Stimulated activated effector memory CD8-positive, alpha-beta T cell treated with anti-CD3 and anti-CD28 coated beads, Interleukin-12 subunit alpha, Interleukin-12 subunit beta, amount 100 ng/mL, for 72 hours (primary cell): ENCODE results near the gene KCNH8.

Experiments
- ATAC-seq: fragments of 150-1000 bp; cut with Tn5 transposase; 2 replicates; pipeline ENCODE4 v1.10.0; 2021
- DNase-seq, 2 donors: peaks; one replicate each; pipeline ENCODE4 v3.0.0; 2021 to 2022; ENCODE audit warnings: low spot score in 2 of 2
- H3K27ac Mint-ChIP-seq: one replicate; pipeline ENCODE4 v1.8.0; 2022; ENCODE audit warnings: mild to moderate bottlenecking, mixed read lengths
- H3K36me3 Mint-ChIP-seq: one replicate; pipeline ENCODE4 v1.8.0; 2022; ENCODE audit warnings: mild to moderate bottlenecking, mixed read lengths
- H3K4me1 Mint-ChIP-seq: one replicate; pipeline ENCODE4 v1.8.0; 2022; ENCODE audit warnings: mixed read lengths
- H3K4me3 Mint-ChIP-seq: one replicate; pipeline ENCODE4 v1.8.0; 2022; ENCODE audit warnings: mild to moderate bottlenecking, mixed read lengths
- H3K9me3 Mint-ChIP-seq: one replicate; pipeline ENCODE4 v1.8.0; 2022; ENCODE audit warnings: mixed read lengths

KCNH8 gene

DNA sequence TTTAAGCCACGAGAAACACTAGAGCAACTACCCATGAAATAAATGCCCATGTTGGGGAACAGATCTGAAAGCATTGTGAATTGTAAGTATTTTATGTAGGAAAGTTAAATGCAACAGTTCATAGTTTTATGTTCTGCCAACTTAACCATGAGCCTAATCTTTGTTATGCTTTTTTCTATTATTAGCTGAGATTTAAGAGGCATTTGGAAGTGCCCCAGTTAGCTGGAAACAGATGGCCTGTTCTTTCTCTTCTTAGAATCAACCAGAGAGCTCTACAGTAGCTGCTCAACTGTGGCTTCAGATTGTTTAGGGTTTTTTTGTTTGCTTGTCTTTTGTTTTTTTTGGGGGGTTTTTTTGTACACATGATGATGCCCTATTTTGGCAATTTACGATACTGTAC is 284.4 kb downstream of the KCNH8 start:
- Mint-ChIP-seq H3K36me3 (no peaks in the 10 kb centered on the region), H3K4me3 (no peak overlapping the region), H3K27ac (no peak overlapping the region), H3K4me1 (no peaks in the 10 kb centered on the region), H3K9me3 (peaks cover 6% of the 10 kb centered on the region)
- ATAC-seq (no peak), DNase-seq (no peak)

DNA sequence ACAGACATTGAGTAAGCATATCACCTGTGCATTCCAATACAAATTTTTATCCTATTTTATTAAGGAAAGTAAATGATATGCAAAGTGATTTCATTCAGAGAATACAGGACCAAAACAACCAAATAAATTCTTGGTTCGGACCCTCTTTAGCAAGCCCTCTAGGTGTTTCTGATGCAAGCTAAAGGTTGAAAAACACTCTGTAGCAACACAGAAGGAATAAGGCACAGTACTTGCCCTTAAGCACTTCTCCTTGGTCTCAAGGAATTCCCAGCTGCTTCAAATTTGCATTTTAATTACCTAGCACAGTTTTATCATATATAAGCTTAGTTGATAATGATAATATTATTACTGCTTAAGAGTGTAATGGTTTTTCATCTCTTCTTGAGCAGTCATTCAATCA is 288.4 kb downstream of the KCNH8 start:
- Mint-ChIP-seq H3K27ac (no peak overlapping the region), H3K36me3 (peaks cover 4% of the 10 kb centered on the region), H3K4me1 (no peaks in the 10 kb centered on the region), H3K4me3 (no peak overlapping the region), H3K9me3 (peaks cover 8% of the 10 kb centered on the region)
- DNase-seq: no peak
- ATAC-seq: no peak

DNA sequence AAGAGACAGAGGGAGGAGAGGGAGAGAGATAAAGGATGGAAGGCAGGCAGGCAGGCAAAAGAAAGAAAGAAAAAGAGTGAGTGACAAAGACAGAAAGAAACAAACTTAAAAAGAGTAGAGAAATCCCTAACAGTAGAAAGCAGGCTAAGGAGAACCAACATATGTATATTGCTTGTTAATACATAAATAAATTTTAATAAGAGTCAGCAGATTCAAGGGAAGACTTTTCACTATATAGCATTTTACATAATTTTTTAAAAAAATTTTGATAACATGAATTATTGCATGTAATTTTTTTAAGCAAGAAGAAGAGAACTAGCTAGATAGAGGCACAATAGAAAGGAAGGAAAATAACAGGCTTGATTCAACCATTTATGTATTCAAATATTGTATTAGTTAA is 291.6 kb downstream of the KCNH8 start:
- Mint-ChIP-seq H3K9me3 (peaks cover 6% of the 10 kb centered on the region), H3K4me1 (no peaks in the 10 kb centered on the region)
- ATAC-seq: no peak

DNA sequence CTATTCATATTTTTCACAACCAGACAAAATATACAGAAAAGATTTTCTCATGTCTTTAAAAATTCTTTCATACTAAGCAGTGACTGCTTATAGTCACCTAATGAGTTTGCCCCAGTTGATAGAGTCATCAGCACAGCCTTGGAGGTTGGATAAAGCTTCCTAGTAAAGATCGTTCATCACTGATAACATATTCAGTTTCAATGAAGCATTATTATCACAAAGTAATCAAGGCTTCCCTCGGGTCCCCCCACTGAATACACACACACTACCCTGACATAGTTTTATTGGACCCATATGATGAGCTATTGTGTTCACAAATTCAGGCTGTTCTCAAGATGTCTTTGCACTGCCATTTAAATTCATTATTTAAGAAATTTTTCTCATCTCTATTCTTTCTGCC is 297.8 kb downstream of the KCNH8 start:
- H3K36me3 Mint-ChIP-seq: no peaks in the 10 kb centered on the region
- ATAC-seq (no peak), DNase-seq (no peak)
- no peak overlapping the region for H3K4me3 Mint-ChIP-seq
- H3K27ac Mint-ChIP-seq: no peak overlapping the region
- H3K4me1 Mint-ChIP-seq: no peaks in the 10 kb centered on the region
- H3K9me3 Mint-ChIP-seq: peaks cover 3% of the 10 kb centered on the region

More for the DNA sequence above, 291.6 kb downstream of the KCNH8 start:
- H3K36me3 Mint-ChIP-seq: peaks cover 4% of the 10 kb centered on the region
- no peak for DNase-seq
- H3K4me3 Mint-ChIP-seq: no peak overlapping the region
- no peak overlapping the region for H3K27ac Mint-ChIP-seq

DNA sequence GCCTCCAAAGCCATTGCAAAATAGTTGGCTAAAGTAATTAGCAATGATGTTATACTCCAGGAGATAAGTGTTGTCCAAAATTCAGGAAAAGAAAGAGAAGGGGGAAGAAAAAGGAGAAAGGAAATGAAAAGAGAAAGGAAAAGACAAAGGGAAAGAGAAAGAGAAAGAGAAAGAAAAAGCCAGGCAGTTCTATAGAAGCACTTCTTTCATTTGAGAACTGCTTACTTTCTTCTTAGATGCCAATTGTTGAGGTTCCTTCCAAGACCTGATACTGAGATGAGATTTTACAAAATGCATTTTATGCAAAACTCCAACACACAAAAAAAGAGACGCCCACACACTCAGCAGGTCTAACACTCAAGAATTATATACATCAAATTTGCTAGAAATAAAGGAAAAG is 298.4 kb downstream of the KCNH8 start:
- Mint-ChIP-seq H3K9me3 (peaks cover 3% of the 10 kb centered on the region), H3K27ac (no peak overlapping the region), H3K4me3 (no peak overlapping the region), H3K36me3 (no peaks in the 10 kb centered on the region), H3K4me1 (no peaks in the 10 kb centered on the region)
- DNase-seq: no peak
- no peak for ATAC-seq

DNA sequence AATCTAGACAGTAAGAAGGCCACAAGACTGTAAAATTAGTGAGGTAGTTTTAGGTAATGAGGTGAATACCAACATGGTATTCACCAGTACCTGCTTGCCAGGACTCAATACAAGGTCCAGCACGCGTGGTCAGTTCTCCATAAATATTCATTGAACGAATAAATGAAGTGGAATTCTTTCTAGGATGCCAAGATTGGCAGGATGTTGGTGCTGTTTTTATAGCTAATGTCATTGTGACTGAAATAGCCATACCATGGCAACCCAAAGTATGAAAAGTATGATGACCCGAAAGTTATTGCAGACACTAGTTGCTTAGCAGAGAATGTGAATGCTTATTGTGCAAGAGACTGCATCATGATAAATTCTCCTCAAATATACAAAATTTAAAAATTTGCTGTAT is 307.2 kb downstream of the KCNH8 start:
- peaks cover 7% of the 10 kb centered on the region for H3K9me3 Mint-ChIP-seq
- no peak for DNase-seq

DNA sequence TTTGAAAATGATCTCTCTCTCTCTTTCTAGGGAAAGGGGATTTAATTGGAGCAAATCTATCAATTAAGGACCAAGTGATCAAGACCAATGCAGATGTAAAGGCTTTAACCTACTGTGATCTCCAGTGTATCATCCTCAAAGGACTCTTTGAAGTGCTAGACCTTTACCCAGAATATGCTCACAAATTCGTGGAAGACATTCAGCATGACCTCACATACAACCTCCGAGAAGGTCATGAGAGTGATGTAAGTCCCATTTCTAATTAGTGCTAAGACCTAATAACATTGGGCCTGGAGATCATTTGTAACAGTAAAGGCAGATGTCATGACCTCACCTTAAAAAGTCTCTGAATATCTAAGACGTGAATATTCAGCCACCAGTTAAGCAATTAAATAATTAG is 308.4 kb downstream of the KCNH8 start:
- H3K27ac Mint-ChIP-seq: no peak overlapping the region
- H3K9me3 Mint-ChIP-seq: peaks cover 10% of the 10 kb centered on the region
- H3K36me3 Mint-ChIP-seq: no peaks in the 10 kb centered on the region
- no peak overlapping the region for H3K4me3 Mint-ChIP-seq
- no peaks in the 10 kb centered on the region for H3K4me1 Mint-ChIP-seq
- DNase-seq: no peak
- no peak for ATAC-seq

More for the DNA sequence above, 307.2 kb downstream of the KCNH8 start:
- H3K36me3 Mint-ChIP-seq: no peaks in the 10 kb centered on the region
- ATAC-seq: no peak
- H3K4me1 Mint-ChIP-seq: no peaks in the 10 kb centered on the region
- no peak overlapping the region for H3K4me3 Mint-ChIP-seq
- no peak overlapping the region for H3K27ac Mint-ChIP-seq

DNA sequence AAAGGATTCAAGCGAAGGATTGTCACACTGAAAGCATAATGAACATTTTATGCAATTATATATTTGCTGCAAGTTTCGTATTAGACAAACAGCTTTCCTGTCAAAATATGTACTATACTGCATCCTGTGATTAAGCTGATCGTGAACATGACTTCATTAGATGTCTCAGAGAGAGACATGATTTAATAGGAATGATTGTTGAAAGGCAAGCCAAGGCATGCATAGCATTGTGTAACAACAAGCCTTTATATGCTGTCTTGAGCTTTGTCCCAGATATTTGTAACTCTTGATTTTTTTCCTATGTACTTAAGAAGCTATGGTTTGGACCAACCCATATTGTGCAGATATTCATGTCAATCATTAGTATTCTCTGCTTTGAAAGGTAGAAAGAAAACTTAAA is 309.1 kb downstream of the KCNH8 start:
- ATAC-seq (no peak), DNase-seq (no peak)
- Mint-ChIP-seq H3K4me3 (no peak overlapping the region), H3K36me3 (no peaks in the 10 kb centered on the region), H3K4me1 (no peaks in the 10 kb centered on the region), H3K27ac (no peak overlapping the region), H3K9me3 (peaks cover 10% of the 10 kb centered on the region)

DNA sequence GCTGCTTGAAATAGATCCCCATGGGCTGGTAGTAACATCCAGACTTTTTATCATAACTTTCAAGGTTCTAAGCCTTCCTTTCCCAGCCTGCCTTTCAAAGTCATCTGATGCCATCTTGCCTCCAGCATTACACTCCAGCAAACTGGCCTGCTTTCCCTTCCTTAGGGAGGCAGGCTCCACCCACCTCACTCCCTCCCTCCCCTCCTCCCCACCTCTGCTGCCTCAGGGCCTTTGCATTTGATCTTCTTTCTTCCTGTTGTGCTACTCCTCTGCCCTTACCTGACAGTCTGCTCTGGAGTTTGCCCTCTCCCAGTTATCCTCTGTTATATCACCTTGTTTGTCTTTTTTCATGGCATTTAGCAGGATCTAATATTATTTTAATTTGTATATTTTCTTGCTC is 319.5 kb downstream of the KCNH8 start:
- DNase-seq (no peak), ATAC-seq (no peak)
- H3K9me3 Mint-ChIP-seq: peaks cover 5% of the 10 kb centered on the region
- no peaks in the 10 kb centered on the region for H3K36me3 Mint-ChIP-seq
- no peak overlapping the region for H3K4me3 Mint-ChIP-seq
- no peaks in the 10 kb centered on the region for H3K4me1 Mint-ChIP-seq
- no peak overlapping the region for H3K27ac Mint-ChIP-seq

DNA sequence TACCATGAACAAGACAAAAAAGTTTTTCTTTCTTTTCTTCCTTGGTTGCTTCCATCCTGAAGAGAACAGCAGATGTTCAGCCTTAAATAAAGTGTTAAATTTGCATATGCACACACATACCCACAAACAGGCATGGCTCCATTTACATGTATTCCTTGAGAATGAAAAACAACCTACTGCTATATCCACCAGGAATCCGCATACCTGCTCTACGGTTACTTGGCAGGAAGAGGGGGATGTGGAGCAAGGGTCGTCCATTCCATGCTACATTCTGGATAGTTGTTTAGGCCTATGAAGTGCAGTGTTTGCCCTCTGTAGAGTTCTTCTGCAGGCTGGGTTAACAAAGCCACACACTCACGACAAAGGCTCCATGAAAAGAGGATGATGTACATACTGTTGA is 322.8 kb downstream of the KCNH8 start:
- DNase-seq (no peak), ATAC-seq (no peak)
- H3K4me3 Mint-ChIP-seq: no peak overlapping the region
- peaks cover 5% of the 10 kb centered on the region for H3K9me3 Mint-ChIP-seq
- H3K36me3 Mint-ChIP-seq: no peaks in the 10 kb centered on the region
- H3K27ac Mint-ChIP-seq: no peak overlapping the region
- no peaks in the 10 kb centered on the region for H3K4me1 Mint-ChIP-seq

DNA sequence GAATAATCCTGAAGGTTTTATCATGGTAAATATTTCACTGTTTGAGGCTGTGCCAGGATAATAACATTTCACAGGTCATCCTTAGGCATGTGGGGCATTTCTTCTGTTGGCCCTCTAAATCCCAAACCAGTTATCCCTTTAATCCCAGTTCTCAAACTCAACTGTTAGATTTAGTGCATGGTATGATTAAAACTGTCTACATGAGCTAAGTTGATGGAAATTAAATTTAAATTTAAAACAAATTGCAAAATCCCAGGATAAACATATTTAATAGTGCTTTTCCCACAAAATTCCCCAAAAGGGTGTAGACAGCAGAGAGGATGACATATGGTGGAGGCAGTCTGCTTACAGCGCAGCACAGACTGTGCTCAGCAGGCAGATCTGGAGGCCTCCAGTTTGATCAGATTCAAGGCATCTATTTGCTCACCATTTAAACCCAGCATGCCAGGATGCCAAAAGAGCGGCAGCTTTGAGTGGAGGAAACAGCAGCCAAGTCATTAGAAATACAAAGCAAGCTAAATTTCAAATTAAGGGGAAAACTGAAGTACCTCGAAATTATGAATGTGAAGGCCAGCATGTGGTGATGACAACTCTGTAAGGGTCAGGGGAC is 325.8 kb downstream of the KCNH8 start:
- H3K9me3 Mint-ChIP-seq: no peaks in the 10 kb centered on the region
- ATAC-seq (no peak), DNase-seq (no peak)
- no peak overlapping the region for H3K4me3 Mint-ChIP-seq
- no peak overlapping the region for H3K27ac Mint-ChIP-seq
- no peaks in the 10 kb centered on the region for H3K4me1 Mint-ChIP-seq
- no peaks in the 10 kb centered on the region for H3K36me3 Mint-ChIP-seq

DNA sequence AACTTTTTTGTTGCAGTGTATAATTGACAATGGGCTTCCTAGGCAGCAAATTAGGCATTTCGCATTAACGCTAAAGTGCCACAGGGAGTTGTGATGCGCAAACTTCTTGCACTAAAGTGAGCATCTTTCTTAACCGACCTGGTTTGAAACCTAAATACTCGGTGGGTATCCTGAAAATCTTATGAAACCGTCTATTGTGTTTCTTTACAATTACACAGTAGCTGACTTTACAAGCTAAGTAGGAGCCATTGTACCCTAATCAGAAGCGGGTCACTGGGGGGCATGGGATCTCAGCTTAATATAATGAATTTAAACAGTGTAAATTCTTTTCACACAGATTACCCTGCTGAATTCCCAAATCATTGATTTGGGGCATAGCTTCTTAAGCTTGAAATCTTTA is 328.0 kb downstream of the KCNH8 start:
- peaks cover 4% of the 10 kb centered on the region for H3K9me3 Mint-ChIP-seq

DNA sequence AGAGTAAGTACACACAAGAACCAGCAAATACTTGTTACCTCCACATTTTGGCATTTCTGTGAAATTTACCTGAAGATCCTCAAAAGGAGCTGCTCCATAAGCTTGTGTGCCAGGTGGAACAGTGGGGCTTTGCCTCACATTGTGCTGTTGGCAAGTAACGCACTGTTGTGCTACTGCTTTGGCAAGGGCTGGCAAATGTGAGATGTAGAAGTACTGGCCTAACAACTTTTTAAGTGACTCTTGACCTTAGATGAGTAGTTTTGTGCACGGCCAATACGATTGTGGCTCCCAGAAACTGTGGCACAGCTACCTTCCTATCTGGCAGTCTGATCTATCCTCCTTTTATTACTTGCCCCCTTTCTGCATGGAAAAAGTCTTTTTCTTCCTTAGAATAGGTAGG is 337.0 kb downstream of the KCNH8 start:
- H3K4me3 Mint-ChIP-seq: no peak overlapping the region
- H3K36me3 Mint-ChIP-seq: no peaks in the 10 kb centered on the region
- ATAC-seq: no peak
- H3K27ac Mint-ChIP-seq: no peak overlapping the region
- DNase-seq: no peak
- no peaks in the 10 kb centered on the region for H3K9me3 Mint-ChIP-seq
- H3K4me1 Mint-ChIP-seq: no peaks in the 10 kb centered on the region

More for the DNA sequence above, 328.0 kb downstream of the KCNH8 start:
- H3K4me3 Mint-ChIP-seq: no peak overlapping the region
- DNase-seq (no peak), ATAC-seq (no peak)
- no peak overlapping the region for H3K27ac Mint-ChIP-seq
- no peaks in the 10 kb centered on the region for H3K36me3 Mint-ChIP-seq
- no peaks in the 10 kb centered on the region for H3K4me1 Mint-ChIP-seq

DNA sequence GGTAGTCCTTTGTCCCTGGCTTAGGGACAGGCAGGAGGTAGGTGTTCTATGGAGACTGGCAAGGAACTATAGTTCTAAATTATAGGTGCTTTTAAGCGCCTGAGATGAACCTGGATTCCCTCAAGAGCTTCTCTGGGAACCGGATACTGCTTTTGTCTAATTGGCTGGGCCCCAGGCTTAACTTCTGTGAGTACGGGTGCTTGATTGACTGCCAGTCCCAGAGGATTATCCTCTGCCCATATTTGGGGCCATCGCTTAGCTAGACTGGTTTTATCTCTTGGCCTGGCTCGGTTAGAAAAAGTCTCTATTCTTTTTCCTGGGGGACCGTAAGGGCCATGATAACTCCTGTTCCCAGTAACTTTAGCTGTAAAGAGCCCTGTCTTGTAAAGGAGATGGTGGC is 339.1 kb downstream of the KCNH8 start:
- Mint-ChIP-seq H3K27ac (no peak overlapping the region), H3K4me3 (no peak overlapping the region), H3K36me3 (no peaks in the 10 kb centered on the region), H3K4me1 (no peaks in the 10 kb centered on the region), H3K9me3 (no peaks in the 10 kb centered on the region)
- ATAC-seq (no peak), DNase-seq (no peak)

DNA sequence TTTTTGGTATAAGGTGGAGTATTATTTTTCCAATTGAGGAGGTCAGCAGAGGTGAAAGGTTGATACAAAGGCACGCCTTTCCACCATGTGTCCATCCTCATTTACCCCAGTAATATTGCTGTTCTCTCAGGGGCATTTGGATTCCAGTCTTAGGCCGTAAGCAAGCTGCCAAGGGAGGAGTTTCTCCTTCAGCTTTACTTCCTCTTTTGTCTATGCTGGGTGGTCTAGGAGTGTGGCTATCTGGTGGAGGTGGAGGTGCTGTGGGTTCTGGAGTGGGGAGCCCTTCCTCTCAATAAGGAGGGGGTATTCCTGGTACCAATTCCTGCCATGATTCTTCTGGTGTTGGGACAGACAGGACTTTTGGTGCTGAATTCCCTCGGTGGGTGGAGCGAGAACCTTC is 340.6 kb downstream of the KCNH8 start:
- DNase-seq (no peak), ATAC-seq (no peak)
- Mint-ChIP-seq H3K36me3 (no peaks in the 10 kb centered on the region), H3K9me3 (no peaks in the 10 kb centered on the region), H3K4me1 (no peaks in the 10 kb centered on the region), H3K4me3 (no peak overlapping the region), H3K27ac (no peak overlapping the region)

DNA sequence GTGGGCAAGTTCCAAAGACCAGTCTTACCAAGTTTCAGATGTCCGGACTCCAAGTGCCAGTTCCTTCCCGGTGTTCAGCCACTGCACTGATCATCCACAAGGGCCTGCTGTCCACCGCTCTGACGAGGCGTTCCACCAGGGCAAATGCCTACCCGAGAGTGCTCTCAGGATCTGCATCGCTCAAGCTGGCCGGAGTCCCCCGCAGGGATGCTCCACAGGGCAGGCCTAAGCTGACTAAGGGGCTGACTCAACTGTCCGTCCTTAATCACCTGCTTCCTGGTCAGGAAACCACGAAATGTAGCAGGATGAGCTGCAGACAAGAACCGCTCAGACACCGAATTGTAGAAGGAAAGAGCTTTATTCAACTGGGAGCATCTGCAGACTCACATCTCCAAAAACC is 341.6 kb downstream of the KCNH8 start:
- Mint-ChIP-seq H3K36me3 (no peaks in the 10 kb centered on the region), H3K27ac (no peak overlapping the region), H3K4me1 (no peaks in the 10 kb centered on the region), H3K4me3 (no peak overlapping the region), H3K9me3 (peaks cover 2% of the 10 kb centered on the region)
- no peak for DNase-seq
- ATAC-seq: no peak

DNA sequence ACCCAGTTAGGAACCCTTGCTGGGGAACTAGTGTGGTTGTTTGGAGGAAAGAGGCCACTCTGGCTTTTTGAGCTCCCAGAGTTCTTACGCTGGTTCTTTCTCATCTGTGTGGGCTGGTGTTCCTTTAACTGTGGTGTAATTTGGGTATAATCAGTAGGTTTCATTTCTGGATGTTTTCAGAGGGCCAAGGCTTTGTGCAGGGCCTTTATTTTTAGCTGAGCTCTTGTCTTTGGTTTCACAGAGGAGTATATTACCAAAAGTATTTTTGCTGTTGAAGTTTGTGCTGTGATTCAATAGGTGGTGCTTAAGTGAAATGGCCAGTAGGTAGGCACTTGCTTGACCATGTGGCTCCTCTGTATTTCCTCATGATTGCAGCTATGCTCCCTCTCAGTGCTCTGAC is 357.9 kb downstream of the KCNH8 start:
- H3K36me3 Mint-ChIP-seq: no peaks in the 10 kb centered on the region
- DNase-seq (no peak), ATAC-seq (no peak)
- no peak overlapping the region for H3K4me3 Mint-ChIP-seq
- no peak overlapping the region for H3K27ac Mint-ChIP-seq
- no peaks in the 10 kb centered on the region for H3K4me1 Mint-ChIP-seq
- no peaks in the 10 kb centered on the region for H3K9me3 Mint-ChIP-seq
